Measurements from ENCODE around the gene LGALS7B.
"Not testable (repeated sequence)": the region's sequence is repeated elsewhere in the genome, so short reads cannot be mapped to it uniquely, and the experiment has no call there.

Gene LGALS7B

DNA sequence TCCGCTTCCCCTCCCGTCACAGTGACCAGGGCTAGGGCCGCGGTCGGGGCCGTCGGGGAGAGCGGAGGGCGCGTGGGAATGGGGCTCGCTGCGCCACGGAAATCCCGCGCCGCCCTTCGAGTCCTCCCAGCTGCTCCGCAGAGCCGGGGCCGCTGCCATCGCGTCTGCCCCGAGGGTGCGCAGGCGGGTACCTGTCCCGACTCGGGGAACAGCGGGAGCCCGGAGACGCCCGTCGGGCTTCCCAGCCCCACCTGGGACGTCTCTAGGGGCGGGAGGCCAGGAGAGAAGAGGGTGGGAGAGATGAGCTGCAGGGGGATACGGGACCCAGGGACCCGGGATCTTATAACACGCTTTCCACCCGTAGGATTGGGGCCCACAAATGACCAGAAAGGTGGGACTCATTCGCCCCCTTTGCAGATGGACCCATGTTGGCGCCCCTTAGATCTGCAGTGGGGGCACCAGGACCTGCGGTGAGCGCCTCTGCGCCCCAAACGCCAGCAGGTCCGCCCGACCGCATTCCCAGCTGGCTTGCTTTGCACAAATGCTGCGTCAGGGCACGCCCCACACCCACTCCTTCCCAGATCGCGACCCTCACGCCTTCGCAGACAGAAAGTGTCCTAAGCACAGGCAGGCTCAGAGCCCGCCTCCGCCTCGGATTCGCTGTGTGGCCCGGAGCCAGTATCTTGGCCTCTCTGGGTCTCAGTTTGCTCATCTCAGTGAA lies 18.6 kb upstream of the LGALS7B start:
- DNase-seq = not testable (repeated sequence)

DNA sequence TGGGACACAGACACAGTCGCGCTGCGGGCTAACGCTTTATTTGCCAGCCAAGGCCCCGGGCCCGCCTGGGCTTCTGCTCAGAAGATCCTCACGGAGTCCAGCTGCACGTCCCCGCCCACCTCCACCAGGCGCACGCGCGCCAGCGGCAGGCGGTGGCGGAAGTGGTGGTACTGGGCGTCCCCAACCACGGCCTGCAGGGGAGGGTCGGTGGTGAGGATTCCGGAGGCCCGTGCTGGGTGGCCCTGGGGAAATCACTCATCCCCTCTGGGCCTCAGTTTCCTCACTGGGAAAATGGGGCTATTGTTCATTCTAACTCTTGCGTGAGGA lies 18.1 kb upstream of the LGALS7B start:
- DNase-seq = not testable (repeated sequence)

DNA sequence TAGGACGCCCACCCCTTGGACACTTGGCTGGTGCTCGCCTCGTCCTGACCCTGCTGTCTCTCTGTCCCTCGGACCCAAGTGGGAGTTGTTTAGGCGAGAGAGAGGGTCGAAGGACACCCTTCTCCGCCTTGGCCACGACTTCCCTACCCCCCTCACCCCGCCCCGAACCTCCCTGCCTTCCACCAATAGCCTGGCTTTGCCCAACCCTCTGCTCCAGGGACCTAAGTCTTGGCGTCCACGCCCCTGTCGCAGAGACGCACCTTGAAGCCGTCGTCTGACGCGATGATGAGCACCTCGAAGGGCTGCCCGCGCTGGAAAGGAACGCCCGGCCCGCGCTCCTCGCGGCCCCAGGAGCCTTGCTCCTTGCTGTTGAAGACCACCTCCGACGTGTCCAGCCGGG lies 17.4 kb upstream of the LGALS7B start:
- DNase-seq = not testable (repeated sequence)

DNA sequence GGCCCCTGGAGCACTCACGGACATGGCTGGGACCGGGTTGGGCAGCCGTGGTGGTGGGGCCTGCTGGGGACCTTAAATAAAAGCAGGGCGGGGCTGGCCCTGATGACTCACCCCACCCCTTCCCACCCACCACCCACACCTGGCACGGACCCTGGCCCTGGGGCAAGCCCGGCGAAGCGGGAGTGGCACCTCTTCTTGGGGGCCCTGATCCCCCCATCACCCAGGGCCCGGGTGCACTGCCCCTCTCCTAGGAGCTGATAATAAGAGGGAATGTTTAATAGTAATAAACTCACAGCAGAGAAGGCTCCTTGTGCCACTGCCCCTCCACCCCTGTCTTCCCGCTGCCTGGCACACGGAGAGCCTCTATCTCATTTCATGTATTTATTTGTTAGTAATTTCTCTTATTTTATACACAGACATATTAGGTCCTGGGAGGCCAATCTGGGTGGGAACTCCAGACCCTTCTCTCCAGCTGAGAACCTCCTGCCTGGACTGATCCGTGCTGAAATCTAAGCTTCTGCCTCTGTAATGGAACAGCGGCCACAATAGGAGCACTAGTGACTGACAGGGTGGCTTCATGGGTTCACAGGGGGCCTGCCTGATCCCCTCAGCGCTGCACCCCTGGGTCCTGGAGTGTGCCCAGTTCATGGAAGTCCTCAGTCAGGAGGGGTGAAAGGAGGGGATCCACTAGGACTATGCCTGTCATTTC lies 15.4 kb upstream of the LGALS7B start, which contains the start of gene LGALS7:
Gene LGALS7 (minus strand): TSS at position 49 of the 709 bp plus-strand sequence. CDS start 25 bp downstream, at position 24.
- no peak for DNase-seq

DNA sequence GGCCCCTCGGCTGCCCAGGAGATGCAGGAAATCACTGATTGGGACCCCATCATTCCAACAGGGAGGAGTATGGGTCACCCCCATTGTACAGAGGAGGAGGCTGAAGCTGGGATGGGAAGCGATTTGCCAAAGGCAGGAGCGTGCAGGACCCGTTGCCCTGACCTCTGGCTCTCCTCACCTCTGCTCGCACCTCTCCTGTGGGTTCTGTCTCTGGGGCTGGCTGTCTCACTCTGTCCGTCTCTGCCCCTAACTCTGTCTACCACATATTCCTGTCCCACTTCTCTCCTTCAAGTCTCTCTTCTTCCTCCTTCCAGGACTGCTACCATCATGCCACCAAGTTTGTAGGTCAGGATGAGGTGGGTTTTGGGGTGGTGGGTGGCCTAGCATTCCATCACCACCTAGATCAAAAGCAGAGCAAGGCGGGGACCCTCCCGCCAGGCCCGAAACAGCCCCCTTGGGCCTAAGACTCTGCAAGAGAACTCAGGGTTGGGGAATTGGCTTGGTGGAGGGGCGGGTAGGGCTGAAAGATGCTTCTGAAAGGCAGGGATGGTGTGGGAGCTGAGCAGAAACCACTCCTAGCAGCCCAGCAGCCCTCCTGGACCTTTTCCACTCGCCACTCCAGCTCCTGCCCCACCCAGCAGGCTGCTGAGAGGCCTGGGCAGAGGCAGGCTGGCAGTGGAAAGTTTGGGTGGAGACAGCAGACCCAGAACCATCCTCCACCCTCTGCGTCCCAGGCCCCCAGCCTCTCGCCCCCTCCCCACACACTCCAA lies 14.6 kb upstream of the LGALS7B start:
- DNase-seq = no peak

DNA sequence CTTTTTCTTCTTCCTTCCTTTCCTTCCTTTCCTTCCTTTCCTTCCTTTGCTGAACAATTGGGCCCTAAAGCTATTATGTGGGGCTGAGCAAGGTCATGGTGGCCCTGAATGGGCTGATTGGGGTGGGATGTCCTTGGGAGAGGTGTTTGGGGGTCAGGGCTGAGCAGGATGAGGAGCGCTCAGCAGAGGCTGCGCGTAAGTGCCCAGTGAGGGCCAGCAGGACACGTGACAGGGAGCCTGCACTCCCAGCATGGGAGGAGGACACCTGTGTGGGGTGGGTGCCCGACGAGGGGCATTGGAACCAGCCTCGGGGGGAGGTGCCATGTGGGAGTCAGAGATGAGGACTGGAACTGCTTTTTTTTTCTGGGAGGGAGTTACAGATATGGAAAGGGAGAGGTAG lies 10.3 kb upstream of the LGALS7B start:
- DNase-seq = no peak

DNA sequence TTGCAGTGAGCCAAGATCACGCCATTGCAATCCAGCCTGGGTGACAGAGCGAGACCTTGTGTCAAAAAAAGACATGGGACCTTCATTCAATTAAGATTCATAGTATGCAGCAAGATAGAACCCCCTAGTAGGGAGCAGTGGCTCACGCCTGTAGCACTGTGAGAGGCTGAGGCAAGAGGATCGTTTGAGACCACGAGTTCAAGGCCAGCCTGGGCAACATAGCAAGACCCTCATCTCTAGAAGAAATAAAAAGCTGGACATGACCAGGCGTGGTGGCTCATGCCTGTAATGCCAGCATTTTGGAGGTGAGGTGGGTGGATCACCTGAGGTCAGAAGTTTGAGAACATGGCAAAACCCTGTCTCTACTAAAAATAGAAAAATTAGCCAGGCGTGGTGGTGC lies 8.6 kb upstream of the LGALS7B start:
- no peak for DNase-seq

DNA sequence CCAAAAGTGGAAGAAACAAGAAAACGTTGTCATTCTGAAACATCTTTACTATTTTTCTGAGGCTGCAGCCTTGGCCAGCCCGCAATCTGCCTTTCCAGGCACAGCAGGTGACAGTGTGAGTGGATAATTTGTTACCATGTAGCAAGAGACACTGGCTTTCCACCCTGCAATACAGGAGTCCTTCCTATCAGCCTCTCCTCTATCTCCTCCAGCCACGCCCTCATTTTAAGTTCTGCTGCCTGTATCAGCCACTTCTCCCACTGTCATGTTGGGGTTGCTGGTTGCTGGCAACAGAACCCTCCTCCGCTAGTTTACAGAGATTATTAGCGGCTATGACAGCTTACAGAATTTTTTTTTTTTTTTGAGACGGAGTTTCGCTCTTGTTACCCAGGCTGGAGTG lies 7.9 kb upstream of the LGALS7B start:
- DNase-seq = peak; percentile 34

DNA sequence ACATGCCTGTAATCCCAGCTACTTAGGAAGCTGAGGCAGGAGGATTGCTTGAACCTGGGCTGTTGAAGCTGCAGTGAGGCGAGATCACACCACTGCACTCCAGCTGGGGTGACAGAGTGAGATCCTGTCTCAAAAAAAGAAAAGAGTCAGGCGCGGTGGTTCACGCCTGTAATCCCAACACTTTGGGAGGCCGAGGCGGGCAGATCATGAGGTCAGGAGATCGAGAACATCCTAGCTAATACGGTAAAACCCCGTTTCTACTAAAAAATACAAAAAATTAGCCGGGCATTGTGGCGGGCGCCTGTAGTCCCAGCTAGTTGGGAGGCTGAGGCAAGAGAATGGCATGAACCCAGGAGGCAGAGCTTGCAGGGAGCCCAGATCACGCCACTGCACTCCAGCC lies 6.8 kb upstream of the LGALS7B start:
- not testable (repeated sequence) for DNase-seq

DNA sequence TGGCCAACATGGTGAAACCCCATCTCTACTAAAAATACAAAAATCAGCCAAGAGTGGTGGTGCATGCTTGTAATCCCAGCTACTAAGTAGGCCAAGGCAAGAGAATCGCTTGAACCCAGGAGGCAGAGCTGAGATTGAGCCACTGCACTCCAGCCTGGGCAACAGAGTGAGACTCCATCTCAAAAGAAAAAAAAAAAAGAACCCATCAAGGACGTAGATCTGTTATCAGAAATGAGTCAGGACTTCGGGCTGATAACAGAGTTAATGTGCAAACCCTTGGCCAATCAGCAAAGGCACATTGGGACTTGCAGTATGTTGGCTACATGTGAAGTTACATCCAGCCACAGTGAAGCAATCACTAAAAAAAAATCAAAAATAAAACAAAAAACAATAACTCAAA lies 4.8 kb upstream of the LGALS7B start:
- DNase-seq = no peak

DNA sequence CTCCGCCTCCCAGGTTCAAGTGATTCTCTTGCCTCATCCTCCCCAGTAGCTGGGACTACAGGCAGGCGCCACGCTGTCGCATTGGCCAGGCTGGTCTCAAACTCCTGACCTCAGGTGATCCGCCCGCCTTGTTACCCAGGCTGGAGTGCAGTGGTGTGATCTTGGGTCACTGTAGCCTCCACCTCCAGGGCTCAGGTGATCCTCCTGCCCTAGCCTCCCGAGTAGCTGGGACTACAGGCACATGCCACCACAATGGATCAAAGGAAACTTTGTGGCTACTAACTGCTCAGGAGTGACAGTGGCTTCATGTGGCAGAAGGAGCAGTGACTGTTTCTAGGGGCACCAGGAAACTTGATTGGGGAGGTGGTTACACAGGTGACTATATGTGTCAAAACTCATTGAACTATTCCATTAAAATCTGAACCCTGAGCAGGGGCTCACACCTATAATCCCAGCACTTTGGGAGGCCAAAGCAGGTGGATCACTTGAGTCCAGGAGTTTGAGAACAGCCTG lies 3.8 kb upstream of the LGALS7B start:
- DNase-seq = no peak

DNA sequence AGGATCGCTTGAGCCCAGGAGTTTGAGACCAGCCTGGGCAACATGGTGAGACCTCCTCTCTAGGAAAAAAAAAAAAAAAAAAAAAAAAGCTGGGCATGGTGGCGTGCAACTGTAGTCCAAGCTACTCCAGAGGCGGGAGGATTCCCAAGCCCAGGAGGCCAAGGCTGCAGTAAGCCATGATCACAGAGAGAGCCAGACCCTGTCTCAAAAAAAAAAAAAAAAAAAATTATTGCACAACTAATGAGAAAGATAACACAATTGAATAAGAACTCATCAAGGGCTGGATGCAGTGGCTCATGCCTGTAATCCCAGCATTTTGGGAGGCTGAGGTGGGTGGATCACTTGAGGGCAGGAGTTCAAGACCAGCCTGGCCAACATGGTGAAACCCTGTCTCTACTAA lies 2.9 kb upstream of the LGALS7B start:
- not testable (repeated sequence) for DNase-seq

DNA sequence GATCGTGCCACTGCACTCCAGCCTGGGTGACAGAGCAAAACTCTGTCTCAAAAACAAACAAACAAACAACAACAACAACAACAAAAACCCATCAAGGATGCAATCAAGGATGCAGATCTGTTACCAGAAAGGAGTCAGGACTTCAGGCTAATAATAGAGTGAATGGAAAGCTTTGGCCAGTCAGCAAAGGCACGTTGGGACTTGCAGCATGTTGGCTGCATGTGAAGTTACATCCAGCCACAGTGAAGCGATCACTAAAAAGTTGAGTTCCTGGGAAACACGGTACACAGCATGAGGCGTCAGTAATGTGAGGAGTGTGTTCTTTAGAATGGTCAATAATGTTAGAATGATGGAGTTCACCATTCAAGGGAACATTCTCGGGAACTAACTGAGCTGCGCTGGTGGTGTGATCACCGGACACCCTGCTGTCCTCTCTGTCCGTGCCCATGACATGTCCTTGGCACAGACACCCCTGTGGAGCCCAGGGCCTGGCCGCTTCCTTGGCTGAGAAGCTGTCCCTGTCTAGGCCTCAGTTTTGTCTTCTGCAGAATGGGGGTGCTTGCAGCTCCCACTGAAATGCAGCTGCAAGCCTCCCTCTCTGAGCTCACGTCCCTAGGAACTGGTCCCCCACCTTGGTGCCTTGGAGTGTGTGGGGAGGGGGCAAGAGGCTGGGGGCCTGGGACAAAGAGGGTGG lies 2.3 kb upstream of the LGALS7B start:
- no peak for DNase-seq

DNA sequence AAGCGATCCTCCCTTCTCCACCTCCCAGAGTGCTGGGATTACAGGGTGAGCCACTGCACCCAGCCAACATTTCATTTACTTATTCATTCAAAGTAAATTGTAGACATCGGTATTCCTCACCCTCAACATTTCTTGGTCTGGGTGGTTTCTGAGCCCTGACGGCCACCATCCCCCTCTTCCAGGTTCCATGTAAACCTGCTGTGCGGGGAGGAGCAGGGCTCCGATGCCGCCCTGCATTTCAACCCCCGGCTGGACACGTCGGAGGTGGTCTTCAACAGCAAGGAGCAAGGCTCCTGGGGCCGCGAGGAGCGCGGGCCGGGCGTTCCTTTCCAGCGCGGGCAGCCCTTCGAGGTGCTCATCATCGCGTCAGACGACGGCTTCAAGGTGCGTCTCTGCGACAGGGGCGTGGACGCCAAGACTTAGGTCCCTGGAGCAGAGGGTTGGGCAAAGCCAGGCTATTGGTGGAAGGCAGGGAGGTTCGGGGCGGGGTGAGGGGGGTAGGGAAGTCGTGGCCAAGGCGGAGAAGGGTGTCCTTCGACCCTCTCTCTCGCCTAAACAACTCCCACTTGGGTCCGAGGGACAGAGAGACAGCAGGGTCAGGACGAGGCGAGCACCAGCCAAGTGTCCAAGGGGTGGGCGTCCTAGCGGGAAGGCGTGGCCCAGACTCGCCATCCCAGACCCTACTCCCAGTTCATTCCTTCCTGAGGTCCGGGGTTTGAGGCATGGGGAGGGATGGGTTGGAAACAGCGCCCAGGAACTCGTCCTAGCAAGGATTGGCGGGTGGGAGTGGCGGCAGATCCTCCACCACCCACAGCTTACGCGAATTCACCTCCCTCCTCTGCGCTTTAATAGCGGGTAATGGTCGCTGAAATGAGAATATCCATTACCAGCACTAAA lies 1.8 kb downstream of the LGALS7B start:
- DNase-seq = not testable (repeated sequence)

DNA sequence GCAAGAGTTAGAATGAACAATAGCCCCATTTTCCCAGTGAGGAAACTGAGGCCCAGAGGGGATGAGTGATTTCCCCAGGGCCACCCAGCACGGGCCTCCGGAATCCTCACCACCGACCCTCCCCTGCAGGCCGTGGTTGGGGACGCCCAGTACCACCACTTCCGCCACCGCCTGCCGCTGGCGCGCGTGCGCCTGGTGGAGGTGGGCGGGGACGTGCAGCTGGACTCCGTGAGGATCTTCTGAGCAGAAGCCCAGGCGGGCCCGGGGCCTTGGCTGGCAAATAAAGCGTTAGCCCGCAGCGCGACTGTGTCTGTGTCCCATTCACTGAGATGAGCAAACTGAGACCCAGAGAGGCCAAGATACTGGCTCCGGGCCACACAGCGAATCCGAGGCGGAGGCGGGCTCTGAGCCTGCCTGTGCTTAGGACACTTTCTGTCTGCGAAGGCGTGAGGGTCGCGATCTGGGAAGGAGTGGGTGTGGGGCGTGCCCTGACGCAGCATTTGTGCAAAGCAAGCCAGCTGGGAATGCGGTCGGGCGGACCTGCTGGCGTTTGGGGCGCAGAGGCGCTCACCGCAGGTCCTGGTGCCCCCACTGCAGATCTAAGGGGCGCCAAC lies 2.6 kb downstream of the LGALS7B start:
- not testable (repeated sequence) for DNase-seq

DNA sequence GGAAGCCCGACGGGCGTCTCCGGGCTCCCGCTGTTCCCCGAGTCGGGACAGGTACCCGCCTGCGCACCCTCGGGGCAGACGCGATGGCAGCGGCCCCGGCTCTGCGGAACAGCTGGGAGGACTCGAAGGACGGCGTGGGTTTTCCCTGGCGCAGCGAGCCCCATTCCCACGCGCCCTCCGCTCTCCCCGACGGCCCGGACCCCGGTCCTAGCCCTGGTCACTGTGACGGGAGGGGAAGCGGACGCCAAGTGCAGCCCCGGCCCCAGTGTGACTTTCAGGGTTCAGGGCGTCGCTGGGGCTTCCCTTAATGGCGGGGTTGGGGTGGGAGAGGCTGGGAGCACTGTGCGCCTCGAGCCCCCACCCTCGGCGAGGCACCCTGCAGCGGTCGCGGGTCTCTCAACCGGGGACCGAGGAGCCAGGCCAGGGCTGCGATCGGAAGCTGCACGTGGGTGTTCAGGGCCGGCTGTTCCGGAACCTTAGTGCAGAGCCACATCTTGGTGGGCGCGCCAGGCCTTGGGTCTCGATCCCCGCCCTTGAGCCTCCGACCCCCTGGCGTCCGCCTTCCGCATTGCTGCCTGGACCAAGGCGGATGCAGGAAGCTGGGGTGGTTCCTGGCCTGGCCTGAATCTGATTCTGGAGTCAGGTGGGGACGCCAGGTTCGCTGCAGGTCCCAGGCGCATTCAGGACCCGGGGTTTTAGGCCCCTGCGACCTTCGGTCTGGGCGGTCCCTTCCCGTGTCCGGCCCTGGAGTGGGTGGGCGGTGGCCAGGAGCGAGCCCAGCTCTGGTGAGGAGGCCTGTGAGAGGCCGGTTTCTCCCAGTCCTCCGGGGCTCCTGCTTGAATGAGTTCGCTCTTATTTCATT lies 3.5 kb downstream of the LGALS7B start:
- DNase-seq = no peak

DNA sequence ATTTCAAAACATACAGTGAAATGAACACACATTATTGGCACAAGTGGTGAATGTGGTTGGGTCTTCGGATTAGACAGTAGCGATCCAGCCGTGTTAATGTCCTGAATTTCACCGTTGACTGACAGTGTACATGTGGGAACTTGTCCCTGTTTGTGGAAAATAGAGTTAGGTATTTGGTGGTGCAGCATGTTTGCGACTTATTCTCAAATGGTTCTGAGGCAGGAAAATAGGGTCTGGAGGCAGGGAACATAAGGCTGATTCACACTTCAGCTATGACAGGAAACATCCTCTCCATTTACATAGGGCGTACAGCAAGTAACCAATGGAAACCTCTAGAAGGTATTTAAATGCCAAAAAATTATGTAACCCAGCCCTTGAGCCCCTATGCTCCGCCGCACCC lies 4.2 kb downstream of the LGALS7B start:
- DNase-seq = no peak

DNA sequence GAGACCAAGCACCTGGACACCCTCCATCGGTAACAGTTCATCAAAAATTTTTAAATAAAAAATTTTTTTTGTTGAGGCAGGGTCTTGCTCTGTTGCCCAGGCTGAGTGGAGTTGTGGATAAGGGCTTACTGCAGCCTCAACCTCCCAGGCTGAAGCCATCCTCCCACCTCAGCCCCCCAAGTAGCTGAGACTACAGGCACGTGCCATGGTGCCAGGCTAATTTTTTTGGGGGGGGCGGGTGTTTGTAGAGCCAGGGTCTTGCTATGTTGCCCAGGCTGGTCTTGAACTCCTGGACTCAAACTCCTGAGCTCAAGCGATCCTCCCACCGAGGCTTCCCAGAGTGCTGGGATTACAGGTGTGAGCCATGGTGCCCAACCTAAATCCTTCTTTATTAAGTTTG lies 4.7 kb downstream of the LGALS7B start:
- no peak for DNase-seq

DNA sequence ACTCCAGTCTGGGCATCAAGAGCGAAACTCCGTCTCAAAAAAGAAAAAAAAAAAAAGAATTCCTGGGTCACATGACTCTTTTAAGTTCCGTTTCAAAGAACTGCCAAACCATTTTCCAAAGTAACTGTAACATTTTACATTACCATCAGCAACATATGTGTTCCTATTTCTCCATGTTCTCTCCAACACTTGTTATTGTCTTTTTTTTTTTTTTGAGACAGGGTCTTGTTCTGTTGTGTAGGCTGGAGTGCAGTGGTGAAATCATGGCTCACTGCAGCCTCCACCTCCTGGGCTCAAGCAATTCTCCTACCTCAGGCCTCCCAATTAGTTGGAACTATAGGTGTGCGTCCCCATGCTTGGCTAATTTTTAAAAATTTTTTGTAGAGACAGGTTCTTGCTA lies 6.5 kb downstream of the LGALS7B start:
- DNase-seq = no peak

DNA sequence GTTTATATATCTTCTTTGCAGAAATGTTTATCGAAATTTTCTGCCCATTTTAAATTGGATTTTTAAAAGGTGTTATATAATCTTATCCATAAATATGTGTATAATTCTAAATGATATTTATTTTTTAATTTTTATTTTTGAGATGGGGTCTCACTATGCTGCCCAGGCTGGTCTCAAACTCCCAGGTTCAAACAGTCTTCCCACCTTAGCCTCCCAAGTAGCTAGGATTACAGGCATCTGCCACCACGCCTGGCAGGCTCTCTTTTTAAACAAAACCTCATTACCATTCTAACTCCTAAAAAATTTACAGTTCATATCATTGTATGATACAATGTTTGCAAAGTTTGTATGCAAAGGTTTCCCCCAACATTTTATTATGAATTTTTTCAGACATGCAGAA lies 7.2 kb downstream of the LGALS7B start:
- DNase-seq = no peak
